Measurements from ENCODE around the gene HAP1.

The HAP1 gene

DNA sequence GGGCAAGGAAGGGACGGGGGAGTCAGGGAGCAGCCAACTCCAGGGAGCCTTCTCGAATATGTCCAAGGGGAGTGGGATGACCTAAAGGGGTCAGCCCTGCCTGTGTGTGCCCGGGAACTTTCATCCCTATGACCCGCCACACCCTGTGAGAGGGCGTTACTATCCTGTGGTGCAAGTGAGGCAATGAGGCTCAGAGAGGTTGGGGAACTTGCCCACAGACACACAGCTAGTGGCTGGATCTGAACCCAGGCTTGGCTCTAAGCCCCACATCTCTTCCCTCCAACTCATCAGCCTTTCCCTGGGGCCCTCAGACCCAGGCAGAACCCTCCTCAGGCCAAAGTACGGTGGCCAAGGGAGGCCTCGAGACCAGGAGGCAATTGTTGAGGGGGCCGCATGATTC, 28.9 kb upstream of the HAP1 start:
- DNase-seq: no peak

DNA sequence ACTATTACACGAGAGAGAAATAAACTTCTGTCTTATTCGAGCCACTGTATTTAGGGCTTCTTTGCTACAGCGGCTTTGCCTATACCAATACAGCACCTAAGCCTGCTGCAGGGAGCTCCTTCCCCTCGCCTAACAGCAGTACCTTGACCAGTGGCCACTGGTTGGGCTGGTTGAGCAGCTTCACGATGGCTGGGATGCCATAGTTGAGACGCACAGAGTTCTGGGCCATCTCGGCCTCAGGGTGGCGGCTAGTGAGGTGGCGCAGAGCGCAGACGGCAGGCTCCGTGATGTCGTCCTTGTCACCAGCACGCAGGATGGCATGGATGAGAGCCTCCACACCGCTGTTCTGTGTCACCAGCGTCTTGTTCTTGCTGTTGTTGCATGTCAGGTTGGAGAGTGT, 28.4 kb upstream of the HAP1 start:
- no peak for DNase-seq

DNA sequence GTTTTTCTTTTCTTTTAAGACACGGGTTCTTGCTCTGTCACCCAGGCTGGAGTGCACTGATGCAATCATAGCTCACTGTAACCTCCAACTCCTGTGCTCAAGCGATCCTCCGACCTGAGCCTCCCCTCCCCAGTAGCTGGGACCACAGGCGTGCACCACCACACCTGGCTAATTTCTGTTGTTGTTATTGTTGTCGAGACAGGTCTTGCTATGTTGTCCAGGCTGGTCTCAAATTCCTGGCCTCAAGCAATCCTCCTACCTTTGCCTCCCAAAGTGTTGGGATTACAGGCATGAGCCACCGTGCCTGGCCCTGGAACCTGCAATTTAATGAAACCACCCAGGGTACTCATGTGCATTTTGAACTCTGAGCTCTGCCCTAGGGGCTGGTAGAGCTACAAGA, 27.9 kb upstream of the HAP1 start:
- DNase-seq: no peak

DNA sequence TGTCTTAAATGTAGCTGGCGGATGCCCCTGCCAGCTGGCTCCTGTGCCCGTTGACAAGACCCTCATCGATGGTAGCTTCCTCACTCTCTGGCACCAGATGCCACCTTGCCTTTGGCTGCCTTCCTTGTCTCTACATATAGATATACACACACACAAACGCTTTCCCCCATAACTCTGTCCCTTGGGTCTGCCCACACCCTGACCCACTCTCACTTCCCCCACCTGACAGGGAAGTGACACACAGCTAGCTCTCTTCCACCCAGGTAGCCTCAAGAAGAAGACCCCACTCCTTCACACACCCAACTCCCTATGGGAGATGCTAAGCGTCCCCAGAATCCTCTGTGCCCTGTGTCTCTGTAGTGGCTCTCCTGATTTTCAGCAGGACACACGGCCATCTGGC, 26.4 kb upstream of the HAP1 start:
- DNase-seq: no peak

DNA sequence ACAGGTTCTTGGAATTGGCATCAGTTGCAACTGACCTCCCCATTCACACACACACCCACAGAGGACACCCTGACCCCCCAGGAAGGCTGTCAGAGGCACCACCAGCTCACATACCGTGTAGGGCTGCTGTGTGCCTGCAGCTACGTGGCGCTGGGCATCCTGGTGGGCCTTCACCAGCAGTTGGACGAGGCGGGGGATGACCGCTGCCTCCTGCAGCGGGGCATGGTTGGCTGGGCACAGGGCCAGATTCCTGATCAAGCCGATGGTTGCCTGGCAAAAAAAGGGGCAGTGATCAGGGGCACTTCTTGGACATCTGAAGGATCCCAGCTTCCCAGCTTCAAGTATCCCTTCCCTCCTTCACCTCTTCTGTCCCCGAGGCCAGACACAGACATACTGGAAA, 24.2 kb upstream of the HAP1 start:
- DNase-seq: no peak

DNA sequence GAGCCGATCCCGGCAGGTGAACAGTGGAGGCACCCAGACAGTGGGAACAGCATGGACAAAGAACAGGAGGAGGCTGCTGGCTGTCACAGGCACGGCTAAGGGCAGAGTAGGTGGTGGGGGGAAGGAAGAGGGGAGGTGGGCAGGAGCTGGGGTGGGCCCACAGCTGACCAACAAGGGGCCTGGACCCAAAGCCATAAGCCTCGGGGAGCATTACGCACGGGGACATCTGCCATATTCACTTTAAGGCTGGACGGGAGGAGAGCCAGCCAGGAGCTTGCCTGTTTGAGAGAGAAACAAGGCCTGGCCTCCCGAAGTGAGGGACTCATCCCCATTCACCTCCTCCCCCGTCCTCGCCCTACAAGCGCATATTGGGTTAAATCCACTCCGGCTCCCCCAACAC, 19.6 kb upstream of the HAP1 start:
- no peak for DNase-seq

DNA sequence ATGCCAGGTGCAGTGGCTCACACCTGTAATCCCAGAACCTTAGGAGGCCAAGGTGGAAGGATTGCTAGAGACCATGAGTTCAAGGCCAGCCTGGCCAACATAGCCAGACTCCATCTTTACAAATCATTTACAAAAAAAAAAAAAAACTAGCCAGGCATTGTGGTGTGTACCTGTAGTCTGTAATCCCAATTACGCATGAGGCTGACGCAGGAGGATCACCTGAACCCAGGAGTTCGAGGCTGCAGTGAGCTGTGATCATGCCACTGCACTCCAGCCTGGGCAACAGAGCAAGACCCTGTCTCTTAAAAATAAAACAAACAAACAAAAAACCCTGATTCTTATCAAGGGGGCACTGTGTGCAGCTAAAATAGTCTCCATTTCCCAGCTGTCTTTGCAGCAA, 16.8 kb upstream of the HAP1 start:
- no peak for DNase-seq

DNA sequence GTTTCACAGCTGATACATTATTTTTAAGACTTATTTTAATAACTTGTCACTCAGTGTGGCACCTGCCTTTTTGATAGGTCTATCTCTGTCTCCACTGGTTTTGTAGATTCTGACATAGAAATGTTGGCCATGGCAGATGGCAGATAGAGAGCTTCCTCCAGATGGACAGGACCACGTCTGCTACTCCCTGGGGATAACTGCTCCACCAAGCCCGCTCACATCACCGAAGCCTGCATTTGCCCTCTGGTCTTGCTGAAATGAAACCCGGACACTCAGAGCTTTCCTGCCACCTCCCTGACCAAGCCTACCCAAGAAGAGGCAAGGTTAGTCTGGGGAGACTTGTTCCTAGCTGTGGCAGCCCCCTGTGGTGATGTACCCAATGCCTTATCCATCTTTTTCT, 16.4 kb upstream of the HAP1 start:
- no peak for DNase-seq

DNA sequence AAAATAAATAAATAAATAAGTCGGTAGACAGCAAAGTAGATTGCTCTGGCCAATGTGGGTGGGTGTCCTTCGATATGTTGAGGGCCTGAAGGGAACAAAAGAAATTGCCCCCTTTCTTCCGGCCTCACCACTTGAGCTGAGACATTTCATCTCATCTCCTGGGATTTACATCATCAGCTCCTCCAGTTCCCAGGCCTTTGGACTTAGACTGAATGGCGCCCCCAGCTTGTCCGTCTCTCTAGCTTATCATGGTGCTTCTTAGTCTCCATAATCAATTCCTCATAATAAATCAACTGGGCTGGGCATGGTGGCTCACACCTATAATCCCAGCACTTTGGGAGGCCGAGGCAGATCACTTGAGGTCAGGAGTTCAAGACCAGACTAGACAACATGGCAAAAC, 13.8 kb upstream of the HAP1 start:
- no peak for DNase-seq

DNA sequence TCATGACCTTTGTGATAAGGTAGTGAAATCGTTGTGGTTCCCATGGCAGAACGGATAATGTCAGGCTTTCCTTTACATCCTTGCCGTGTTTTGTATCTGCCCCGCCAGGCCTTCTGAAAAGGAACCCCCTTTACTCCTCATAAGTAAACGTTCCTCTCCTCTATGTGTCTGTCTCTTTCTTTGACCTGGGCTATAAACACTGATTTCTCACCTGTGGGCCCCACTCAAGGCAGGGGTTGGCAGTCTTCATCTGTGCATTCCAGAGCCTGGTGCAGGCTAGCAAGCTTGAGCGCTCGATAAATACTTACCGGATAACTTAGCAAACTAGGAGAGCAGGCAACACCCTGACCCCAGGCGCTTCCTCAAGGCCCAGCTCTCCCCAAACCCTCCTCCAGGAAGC, 7.3 kb upstream of the HAP1 start:
- DNase-seq: no peak

DNA sequence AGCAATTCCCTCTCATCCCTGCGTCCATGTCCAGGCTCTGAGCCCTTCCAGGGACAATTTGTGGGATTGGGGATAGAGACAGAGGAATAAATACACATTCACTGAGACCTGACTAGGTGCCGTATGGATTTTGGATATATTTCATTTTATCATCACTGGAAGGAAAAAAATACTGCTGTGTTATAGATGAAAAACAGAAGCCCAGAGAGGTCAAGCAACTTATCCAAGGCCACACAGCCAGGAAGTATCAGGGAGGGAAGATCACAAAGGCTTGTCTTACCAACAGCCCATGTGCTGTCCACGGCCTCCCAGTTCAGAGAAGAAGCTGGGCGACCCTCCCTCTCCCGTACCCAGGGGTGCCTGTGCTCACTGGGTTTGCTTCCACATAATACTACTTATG, 6.1 kb upstream of the HAP1 start:
- no peak for DNase-seq

DNA sequence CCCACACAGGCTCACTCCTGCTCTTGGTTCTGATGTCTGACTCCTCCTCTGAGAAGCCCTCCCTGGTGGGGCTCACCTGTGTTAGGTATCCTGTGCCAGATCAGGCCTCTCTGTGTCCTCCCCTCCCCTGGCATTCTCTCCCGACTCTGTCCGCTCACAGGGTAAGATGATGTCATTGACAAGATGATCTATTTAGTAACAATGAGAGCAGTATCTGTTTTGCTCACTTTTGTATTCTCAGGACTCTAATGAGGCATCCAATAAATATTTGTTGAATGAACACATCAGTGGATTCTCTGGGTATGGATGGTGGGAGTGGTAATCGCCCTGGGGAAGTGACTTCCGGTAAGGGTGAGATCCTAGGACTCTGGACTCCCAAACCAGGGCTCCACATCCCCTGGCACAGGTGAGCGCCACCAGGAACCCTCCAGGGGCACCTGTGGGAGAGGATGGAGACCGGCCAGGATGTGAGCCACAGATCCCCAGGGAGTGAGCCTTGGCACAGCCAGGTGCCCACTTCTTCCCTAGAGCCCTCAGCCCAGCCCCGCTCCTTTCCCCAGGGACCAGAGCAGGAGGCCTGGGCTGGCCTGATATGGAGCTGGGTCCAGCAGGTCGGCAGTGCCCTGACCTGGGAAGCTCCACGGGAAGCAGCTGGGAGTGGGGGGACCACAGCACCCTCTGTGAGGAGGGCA, 5.4 kb upstream of the HAP1 start:
- DNase-seq: no peak

DNA sequence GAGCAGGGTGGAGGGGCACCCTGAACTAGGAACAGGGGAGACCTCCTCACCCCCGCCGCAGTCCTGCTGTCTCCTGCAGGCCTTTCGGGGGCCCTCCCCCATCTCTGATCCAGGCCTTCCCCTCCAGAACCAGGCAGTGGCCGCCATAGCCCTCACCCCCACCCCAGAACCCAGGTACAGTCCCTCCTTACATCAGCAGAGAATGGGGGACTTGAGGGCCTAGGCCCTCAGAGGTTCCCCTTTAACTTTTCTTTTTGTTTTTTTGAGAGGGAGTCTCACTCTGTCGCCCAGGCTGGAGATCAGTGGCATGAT, 4.3 kb upstream of the HAP1 start:
- no peak for DNase-seq

DNA sequence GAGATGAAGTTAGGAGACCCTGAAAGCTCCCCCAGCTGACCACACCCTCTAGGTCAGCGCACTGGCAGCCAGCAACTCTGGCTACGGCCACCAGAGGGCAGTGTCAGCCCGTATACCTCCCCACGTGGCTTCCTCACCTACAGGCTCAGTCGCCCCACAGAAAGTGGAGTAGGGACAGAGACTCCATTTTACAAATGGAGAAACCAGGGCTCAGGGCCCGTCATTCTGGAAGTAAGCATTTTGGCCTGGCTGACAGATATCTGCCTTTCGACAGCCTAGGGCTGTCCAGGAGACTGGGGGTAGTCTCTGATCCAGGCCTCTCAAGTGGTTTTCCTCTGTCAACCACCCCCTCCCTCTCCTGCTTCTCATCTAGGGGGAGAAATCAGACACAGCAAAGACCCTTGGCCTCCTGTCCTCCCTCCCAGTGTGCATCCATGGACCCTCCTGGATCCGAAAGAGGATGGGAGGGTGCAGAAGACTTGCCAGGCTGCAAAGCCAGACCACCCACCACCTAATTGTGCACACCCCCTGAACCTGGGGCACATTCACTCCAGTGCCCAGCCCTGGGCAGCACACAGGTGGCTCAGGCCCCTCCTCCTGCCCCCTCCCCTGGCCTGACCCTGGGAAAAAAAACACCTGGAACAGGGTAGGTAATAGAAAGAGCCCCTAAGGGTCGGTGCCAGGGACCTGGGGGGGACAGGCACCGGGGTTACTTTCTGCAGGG, 3.8 kb upstream of the HAP1 start:
- peak; percentile 92 for DNase-seq

DNA sequence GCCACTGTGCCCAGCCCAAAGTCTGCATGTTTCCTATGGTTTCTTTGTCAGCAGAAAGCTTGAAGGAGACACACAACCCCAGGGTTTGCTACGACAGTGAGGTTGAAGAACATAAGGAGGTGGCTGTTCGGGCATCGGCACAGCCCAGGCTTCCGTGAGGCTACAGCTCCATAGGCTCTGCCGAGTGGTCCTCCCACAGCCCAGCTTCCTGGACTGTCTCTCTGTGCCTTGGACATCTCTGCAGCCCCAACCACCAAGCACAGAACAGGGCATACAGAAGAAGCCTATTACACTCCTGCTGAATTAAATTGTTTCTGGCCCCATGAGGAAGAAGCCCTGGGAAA, 3.2 kb upstream of the HAP1 start:
- no peak for DNase-seq

DNA sequence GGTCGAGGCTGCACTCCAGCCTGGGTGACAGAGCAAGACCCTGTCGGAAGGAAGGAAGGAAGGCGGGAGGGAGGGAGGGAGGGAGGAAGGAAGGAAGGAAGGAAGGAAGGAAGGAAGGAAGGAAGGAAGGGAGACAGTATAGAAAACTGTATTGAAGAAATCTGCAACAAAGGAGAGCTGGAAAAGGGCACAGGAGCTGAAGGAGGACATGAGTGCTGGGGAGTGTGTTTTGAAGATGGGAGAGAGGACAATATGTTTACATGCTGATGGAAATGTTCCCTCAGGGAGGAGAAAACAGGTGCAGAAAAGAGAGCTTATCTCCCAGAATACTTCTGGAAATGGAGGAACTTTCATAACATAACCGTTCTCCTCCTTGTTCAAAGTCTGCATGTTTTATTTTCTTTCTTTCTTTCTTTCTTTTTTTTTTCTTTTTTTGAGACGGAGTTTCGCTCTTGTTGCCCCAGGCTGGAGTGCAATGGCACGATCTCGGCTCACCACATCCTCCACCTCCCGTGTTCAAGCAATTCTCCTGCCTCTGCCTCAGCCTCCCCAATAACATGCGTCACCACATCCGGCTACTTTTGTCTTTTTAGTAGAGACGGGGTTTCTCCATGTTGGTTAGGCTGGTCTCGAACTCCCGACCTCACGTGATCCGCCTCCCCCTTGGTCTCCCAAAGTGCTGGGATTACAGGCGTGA, 2.7 kb upstream of the HAP1 start:
- no peak for DNase-seq

DNA sequence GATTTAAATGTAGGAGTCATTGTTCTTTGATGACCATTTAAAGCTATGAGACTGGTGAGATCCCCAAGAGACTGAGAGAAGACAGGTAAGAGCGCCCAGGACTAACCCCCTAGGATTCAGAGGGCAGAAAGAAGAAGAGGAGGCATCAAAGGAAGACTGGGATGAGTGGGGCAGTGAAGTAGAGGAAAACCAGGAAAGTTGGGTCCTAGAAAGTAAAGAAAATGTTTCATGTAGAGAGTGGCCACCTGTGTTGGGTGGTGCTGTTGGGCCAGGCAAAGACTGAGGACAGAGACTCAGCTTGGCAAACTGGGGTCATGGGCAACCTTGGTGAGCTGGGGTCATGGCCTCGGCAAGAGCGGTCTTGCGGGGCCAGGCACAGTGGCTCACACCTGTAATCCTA, 1.3 kb upstream of the HAP1 start:
- DNase-seq: no peak

DNA sequence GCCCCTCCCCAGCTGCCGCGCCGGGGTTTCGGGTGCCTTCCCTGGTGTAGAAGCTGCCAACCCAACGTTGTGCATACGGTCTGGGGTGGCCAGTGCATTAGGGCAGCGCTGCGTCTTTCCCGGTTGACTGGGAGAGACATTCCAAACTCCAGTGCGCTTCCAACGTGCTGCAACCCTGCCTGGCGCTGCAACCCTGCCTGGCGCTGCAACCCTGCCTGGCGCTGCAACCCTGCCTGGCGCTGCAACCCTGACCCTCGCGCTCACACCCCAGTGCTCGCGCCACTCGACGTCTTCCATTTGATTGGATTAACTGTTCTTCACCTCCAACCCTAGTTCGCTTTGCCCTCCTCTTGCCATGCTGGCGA, 488 bp upstream of the HAP1 start:
- no peak for DNase-seq

DNA sequence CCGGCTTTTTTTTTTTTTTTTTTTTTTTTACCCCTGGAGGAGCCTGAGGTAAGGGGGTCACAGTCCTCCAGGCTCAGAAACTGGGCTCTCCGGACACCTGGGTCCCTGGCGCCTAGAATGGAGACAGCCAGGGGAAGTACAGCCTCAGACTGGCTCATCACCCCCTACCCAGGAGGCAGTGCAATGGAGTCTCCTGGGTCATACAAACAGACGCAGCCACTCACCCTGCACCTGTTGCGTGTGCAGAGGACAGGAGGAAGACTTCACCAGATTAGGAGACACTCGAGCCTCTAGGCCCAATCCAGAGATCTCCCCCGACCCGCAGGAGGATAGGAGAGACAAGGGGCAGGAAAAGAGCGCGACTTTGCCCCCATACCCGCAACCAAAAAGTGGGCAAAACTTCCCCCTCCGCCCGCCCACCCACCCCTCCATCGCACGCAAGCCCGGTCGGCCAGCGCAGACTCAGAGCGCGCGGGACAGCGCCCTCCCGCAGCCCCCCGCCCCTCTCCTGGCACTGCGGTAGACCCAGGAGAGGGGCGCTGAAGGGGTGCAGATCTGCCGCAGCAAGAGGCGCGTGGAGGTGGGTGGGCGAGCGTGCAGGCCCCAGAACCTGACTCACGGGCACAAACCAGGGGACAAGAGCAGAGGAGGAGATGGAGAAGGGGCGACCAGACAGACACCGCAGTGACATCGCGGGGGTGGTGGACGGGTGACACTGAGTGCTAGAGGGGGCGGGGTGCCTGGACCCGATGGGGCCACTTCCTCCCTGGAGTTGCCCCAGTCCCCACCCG, 900 bp downstream of the HAP1 start:
- no peak for DNase-seq

DNA sequence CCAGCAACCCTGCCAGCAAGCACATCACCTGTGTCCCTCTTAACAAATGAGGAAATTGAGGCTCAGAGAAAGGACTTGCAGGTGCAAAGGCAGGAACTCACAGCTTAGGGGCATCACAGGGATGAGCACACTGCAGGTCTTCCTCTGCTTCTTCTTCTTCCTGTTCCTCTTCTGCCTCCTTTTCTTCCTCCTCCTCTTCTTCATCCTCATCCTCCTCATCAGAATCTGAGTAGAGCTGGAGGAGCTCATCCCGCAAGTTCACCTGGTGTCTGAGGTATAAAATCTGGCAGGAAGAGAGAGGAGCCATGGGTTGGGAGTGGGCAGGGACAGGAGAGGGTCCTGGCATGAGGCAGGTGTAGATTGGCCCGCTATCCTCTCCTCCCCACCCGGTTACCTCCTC, 2.6 kb downstream of the HAP1 start:
- DNase-seq: no peak

DNA sequence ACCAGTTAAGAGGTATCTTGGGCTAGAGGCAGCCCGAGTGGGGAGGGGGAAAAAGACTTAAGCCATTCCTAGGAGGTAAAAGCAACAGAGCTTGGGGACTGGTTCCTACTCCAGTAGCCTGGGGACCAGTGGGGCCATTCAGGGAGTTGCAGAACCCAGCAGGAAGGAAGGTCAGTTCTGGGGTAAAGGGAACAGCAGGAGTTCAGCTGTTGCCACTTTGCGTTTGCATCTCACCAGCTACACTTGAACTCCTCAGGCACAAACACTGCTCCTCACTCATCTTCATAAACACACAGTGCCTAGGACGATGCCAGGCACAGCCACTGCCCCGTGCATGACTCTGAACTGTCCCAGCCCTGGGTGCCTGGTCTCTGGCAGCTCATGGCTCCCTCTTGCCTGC, 4.0 kb downstream of the HAP1 start:
- no peak for DNase-seq

DNA sequence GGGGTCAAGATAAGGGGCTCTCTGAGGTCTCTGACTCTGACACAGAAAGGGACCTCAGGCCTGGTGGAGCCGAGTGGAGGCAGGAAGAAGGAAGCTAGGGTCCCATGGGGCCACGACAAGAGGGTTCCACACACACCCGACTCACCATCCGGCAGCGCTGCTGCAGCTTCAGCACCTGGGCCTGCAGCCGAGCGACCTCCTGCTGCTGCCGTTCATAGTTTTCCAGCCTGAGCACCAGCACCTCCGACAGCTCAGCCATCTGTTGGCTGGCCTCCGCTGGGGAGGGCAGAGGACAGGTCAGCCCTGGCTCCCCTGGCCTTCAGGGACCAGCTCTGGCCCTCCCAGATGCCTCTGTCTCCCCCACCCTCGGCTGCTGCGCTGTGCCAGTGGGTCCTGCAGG, 6.4 kb downstream of the HAP1 start:
- no peak for DNase-seq

DNA sequence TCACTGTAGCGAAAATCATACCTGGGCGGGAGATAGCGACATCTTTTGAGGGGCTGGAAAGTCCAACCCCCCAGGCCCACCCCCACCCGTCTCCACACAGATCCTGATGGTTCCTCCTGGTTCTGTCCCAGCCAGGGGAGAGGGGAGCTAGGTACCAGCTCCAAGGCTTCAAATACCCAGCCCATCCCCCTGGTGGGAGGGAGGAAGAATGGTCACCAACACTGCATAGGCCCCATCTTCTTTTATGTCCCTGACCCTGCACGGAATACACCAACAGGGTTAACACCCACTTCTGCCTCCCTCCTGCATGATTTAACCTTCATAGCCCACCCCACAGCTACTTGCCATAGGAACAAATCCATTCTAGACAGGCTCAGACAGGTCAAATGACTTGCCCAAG, 9.3 kb downstream of the HAP1 start:
- no peak for DNase-seq

DNA sequence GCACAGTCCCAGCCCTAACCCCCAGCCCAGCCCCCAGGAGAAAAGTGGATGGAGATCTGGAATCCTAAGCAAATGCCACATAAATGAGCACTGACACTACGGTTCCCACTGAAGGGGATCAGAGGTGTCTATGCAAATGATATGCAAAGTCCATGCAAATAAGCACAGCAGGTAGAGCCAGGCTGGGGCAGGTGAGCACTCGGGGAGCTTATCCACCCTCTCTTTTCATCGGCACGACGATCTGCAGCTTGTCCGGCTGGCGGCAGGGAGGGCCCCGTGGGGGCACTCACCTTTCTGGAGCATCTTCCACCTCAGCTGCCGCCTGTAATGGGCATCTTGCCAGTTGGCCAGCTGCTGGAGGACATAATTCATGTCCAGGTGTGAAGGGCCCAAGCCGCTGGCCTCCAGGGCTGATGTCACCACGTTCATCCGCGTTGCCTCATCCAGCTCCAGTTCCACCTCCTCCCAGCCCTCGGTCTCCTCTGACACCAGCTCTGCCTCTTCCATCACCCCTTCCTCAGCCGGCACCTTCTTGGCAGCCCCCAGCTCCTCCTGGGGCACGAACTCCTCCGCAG, 9.9 kb downstream of the HAP1 start:
- no peak for DNase-seq
